Transverse colon (tissue), 3 donors: ENCODE data around the gene HPCAL1.

Source experiments
- CTCF ChIP-seq, 5 experiments: fragments of 200-600 bp in 3 of 5; fragments of 450-650 bp in 2 of 5; sonication (generic) in 3 of 5; IDR thresholded peaks; 1 replicate in 2 of 5; 2 replicates in 3 of 5; pipeline ENCODE4 v1.5.1; 2016 to 2017; ENCODE audit warnings: antibody characterized with exemption in 5 of 5, inconsistent platforms in 3 of 5, mild to moderate bottlenecking in 2 of 5, moderate library complexity in 1 of 5
- POLR2A ChIP-seq: fragments of 450-650 bp; IDR thresholded peaks from one replicate; pipeline ENCODE4 v1.6.1; 2016; ENCODE audit warnings: antibody characterized with exemption, mild to moderate bottlenecking, moderate library complexity

DNA sequence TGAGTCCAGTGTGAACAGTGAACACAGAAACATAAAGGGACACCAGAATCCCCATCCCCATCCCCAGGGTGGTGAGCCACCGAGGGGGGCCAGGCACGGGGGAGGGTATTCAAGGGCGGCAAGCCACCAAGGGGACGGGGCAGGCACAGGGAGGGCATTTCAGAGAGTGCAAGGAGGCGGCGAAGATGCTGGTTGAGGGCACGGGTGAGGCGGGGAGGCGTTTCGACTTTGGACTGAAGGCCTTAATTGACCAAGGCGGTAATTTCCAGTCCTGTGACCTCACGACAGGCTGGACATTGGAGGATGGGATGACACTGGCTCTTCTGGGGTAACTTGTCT is 75.0 kb downstream of the HPCAL1 start:
- no peak for TF ChIP-seq CTCF (IDR thresholded peaks at IDR 0.05)
- TF ChIP-seq POLR2A = no peak
